NB4 (cell line): ENCODE measurements around the gene INPP5D.

Source experiments
- MYC ChIP-seq: IDR thresholded peaks from 2 replicates; pipeline ENCODE4 v1.6.1; 2011; ENCODE audit warnings: low read depth, low read length
- POLR2A ChIP-seq: IDR thresholded peaks from 2 replicates; pipeline ENCODE4 v1.6.1; 2011; ENCODE audit warnings: mild to moderate bottlenecking; ENCODE audit not compliant: insufficient read length; ENCODE audit errors: extremely low read depth
- TF ChIP-seq, protein P1 (sequence below): IDR thresholded peaks from one replicate; pipeline ENCODE4 v1.5.1; 2012; ENCODE audit warnings: low read depth, low read length
- TF ChIP-seq, protein P2 (sequence below): IDR thresholded peaks from 2 replicates; pipeline ENCODE4 v1.6.1; 2011; ENCODE audit warnings: low read depth, low read length

DNA sequence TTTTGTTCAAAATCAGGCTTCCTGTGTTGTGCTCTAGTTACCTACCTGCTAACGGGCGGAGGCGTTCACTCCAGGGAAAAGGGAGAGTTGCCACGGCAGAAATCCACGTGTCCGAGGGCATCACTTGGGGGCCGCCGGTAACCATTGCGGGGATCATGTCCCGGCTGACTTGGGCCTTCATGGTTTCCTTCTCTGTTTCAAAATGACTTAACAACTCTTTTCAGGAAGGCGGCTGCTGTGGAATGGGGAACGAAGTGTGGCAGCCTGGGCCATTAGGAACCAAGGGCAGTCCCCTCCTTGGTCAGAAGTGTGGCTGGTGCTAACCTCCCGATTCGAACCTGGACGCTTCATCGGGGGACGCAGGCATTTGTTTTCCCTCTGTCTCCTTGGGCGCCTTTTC, 56.8 kb downstream of the INPP5D start:
- TF ChIP-seq, protein P1, sequence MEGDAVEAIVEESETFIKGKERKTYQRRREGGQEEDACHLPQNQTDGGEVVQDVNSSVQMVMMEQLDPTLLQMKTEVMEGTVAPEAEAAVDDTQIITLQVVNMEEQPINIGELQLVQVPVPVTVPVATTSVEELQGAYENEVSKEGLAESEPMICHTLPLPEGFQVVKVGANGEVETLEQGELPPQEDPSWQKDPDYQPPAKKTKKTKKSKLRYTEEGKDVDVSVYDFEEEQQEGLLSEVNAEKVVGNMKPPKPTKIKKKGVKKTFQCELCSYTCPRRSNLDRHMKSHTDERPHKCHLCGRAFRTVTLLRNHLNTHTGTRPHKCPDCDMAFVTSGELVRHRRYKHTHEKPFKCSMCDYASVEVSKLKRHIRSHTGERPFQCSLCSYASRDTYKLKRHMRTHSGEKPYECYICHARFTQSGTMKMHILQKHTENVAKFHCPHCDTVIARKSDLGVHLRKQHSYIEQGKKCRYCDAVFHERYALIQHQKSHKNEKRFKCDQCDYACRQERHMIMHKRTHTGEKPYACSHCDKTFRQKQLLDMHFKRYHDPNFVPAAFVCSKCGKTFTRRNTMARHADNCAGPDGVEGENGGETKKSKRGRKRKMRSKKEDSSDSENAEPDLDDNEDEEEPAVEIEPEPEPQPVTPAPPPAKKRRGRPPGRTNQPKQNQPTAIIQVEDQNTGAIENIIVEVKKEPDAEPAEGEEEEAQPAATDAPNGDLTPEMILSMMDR = no peak
- TF ChIP-seq POLR2A (no peak), MYC (no peak)
- TF ChIP-seq, protein P2, sequence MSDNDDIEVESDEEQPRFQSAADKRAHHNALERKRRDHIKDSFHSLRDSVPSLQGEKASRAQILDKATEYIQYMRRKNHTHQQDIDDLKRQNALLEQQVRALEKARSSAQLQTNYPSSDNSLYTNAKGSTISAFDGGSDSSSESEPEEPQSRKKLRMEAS = no peak
